GM23248 (cell line): ENCODE measurements around the gene TPGS1.

Experiments
- EZH2 ChIP-seq: fragments of 200-600 bp; sonication (generic); IDR thresholded peaks from 2 replicates; pipeline ENCODE4 v1.6.1; 2018; ENCODE audit warnings: antibody characterized with exemption, mild to moderate bottlenecking; ENCODE audit not compliant: insufficient read depth, poor library complexity, severe bottlenecking
- EZH2phosphoT487 ChIP-seq: fragments of 200-600 bp; sonication (generic); IDR thresholded peaks from 2 replicates; pipeline ENCODE4 v1.6.1; 2018; ENCODE audit warnings: antibody characterized with exemption, moderate library complexity, mild to moderate bottlenecking, low read depth; ENCODE audit not compliant: insufficient read depth

DNA sequence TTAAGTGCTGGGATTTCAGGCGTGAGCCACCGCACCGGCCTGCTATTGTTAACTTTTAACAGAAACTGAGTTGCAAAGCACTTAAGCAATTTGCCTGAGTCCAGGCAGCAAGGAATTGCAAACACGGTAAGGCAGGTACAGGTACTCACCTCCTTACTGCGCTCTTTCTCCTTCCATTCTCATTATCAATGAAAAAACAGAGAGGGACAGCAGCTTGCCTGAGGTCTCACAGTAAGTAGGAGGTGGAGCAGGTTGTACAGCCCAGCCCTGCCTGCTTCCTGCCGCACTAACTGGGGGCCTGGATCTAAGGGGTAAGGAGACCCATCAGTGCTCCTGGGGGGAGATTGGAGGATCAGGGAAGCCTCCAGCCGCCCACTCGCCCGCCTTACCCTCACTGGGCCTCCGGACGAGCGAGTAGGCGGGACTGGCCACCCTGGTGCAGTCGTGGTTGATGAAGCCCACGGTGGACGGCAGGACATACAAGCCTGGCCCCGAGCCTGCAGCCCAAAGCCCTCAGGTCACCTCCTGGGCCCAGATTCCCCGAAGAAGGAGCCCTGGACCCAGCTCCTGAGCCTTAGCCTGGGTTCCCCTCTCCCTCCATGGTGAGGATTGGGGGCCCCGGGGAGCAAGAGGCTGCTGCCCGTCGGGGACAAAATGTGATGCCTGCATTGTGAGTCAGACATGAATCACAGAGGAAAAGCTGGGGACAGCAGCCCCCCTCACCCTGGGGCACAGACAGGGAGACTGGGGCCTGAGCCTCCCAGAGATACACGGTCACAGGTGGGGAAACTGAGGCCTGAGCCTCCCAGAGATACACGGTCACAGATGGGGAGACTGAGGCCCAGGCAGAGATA, 35.1 kb upstream of the TPGS1 start:
- TF ChIP-seq EZH2 (no peak), EZH2phosphoT487 (no peak)
